Activated B cell treated with CpG ODN at 0.5 μM for 24 hours (primary cell): Measurements from ENCODE around the gene MGAT5. TPM values are rescaled to one million over a fixed set of nuclear protein-coding genes. Genes with fewer than 3 reads are reported as not detected.

ENCODE experiments used
- ATAC-seq: fragments of 200-7000 bp; cut with Tn5 transposase; one replicate; pipeline ENCODE4 v1.10.0; 2021; ENCODE audit warnings: low read depth, mild to moderate bottlenecking, moderate library complexity
- CTCF ChIA-PET: fragments of 350-600 bp; sonication (Branson Sonifier 250); formaldehyde crosslinking; loops from one replicate; lab custom pipeline; 2021; ENCODE audit warnings: antibody characterized with exemption; lab: Charles Lee
- POLR2A ChIA-PET: fragments of 350-600 bp; sonication (Branson Sonifier 250); formaldehyde crosslinking; loops from one replicate; lab custom pipeline; 2021; ENCODE audit warnings: antibody characterized with exemption; lab: Charles Lee
- DNase-seq: peaks from one replicate; pipeline ENCODE4 v3.0.0; 2022
- H3K27ac Mint-ChIP-seq: one replicate; pipeline ENCODE4 v1.8.0; 2020; ENCODE audit warnings: mixed read lengths
- H3K27me3 Mint-ChIP-seq: one replicate; pipeline ENCODE4 v1.8.0; 2021; ENCODE audit warnings: mixed read lengths
- H3K36me3 Mint-ChIP-seq: one replicate; pipeline ENCODE4 v1.8.0; 2021; ENCODE audit warnings: low read depth, mixed read lengths
- H3K4me1 Mint-ChIP-seq: one replicate; pipeline ENCODE4 v1.8.0; 2021; ENCODE audit warnings: mixed read lengths
- H3K4me3 Mint-ChIP-seq: one replicate; pipeline ENCODE4 v1.8.0; 2020; ENCODE audit warnings: mild to moderate bottlenecking, mixed read lengths
- H3K9me3 Mint-ChIP-seq: one replicate; pipeline ENCODE4 v1.8.0; 2020; ENCODE audit warnings: mixed read lengths
- CTCF ChIP-seq: fragments of 200-600 bp; IDR thresholded peaks from one replicate; pipeline ENCODE4 v1.8.0; 2022; ENCODE audit warnings: antibody characterized with exemption, mild to moderate bottlenecking
- intact Hi-C: fragments of 100-400 bp; cut with micrococcal nuclease; formaldehyde crosslinking; loops from one replicate; pipeline ENCODE4 v1.15.1; 2024
- total RNA-seq: library from RNA; stranded (reverse); gene quantifications from 2 replicates; pipeline ENCODE4 v1.2.3, GENCODE V29; 2022

The MGAT5 gene
- total RNA-seq, 1 donor from 2014 or later: 66.7 TPM

DNA sequence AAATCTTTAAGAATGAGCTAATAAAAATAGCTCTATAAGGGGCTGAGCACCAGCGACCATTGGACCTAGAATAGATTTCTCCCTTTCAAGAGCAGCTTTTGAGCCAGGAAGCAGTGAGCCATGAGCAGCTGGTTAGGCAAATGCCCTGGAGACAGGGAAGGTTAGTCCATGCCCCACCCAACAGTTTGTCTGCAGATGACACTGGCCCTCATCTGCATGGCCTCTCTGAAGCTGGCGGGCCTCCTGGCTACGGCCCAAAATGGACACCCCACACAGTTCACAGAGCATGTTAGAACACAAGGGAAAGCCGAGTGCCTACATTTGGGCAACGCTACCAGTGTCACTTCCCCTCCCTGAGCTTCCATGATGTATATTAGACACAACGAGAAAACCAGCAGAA is 201.1 kb downstream of the MGAT5 start:
- intact Hi-C loops: loop anchor here (10.0 kb wide), 1 partner anchor 1250 kb away; no protein-coding TSS in a partner anchor
- H3K4me3 Mint-ChIP-seq: no peak overlapping the region
- H3K27me3 Mint-ChIP-seq: no peaks in the 10 kb centered on the region
- peaks cover 45% of the 10 kb centered on the region for H3K36me3 Mint-ChIP-seq
- ChIA-PET CTCF (no interaction called here), POLR2A (no interaction called here)
- no peak for DNase-seq
- ATAC-seq: no peak
- no peaks in the 10 kb centered on the region for H3K9me3 Mint-ChIP-seq
- no peak overlapping the region for H3K27ac Mint-ChIP-seq
- TF ChIP-seq CTCF: no peak
- H3K4me1 Mint-ChIP-seq: no peaks in the 10 kb centered on the region

GRCh38 chr2:134455426-134455825 is 201.6 kb downstream of the MGAT5 start:
- ATAC-seq (no peak), DNase-seq (no peak)
- POLR2A ChIA-PET: interaction anchor here (0.6 kb wide), 1 partner anchor 34 kb away, joined by 3 read pairs; no protein-coding TSS in a partner anchor
- Mint-ChIP-seq H3K4me1 (peaks cover 1% of the 10 kb centered on the region), H3K27ac (no peak overlapping the region), H3K27me3 (no peaks in the 10 kb centered on the region), H3K36me3 (peaks cover 40% of the 10 kb centered on the region), H3K4me3 (no peak overlapping the region), H3K9me3 (no peaks in the 10 kb centered on the region)
- CTCF ChIA-PET: no interaction called here
- intact Hi-C loops: loop anchor here (10.0 kb wide), 1 partner anchor 1249 kb away; no protein-coding TSS in a partner anchor
- TF ChIP-seq CTCF: no peak

DNA sequence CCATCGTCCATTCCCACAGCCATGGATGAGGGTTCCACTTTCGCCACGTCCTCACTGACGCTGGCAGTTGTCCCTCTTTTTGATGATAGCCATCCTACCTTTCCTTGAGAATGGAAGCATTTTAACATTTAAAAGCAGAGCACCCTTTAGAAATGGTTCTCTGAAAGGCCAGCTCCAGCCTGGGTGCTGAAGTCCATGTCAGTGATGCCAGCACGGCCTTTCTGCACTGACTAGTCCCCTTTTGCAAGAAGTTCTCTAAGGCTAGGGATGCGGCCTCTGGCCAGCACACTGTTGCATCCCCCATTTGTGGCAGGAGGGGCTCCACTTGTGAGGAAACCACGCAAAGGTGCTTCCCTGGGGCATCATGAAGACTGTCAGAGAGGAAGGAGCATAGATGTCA is 203.5 kb downstream of the MGAT5 start:
- no peaks in the 10 kb centered on the region for H3K27me3 Mint-ChIP-seq
- DNase-seq: no peak
- peaks cover 6% of the 10 kb centered on the region for H3K4me1 Mint-ChIP-seq
- ATAC-seq: no peak
- no peaks in the 10 kb centered on the region for H3K9me3 Mint-ChIP-seq
- intact Hi-C loops: loop anchor here (10.0 kb wide), 1 partner anchor 1247 kb away; no protein-coding TSS in a partner anchor
- ChIA-PET POLR2A (no interaction called here), CTCF (no interaction called here)
- no peak overlapping the region for H3K4me3 Mint-ChIP-seq
- H3K27ac Mint-ChIP-seq: no peak overlapping the region
- peaks cover 26% of the 10 kb centered on the region for H3K36me3 Mint-ChIP-seq
- TF ChIP-seq CTCF: no peak

GRCh38 chr2:134457765-134458472 is 204.0 kb downstream of the MGAT5 start:
- no peak for TF ChIP-seq CTCF
- Mint-ChIP-seq H3K4me1 (peaks cover 6% of the 10 kb centered on the region), H3K27me3 (no peaks in the 10 kb centered on the region), H3K4me3 (no peak overlapping the region), H3K27ac (no peak overlapping the region), H3K36me3 (peaks cover 23% of the 10 kb centered on the region), H3K9me3 (no peaks in the 10 kb centered on the region)
- DNase-seq: no peak
- POLR2A ChIA-PET: no interaction called here
- intact Hi-C loops: loop anchor here (10.0 kb wide), 1 partner anchor 1247 kb away; no protein-coding TSS in a partner anchor
- no peak for ATAC-seq
- CTCF ChIA-PET: no interaction called here

- intact Hi-C loops: loop anchor here (10.0 kb wide), 1 partner anchor 1246 kb away; no protein-coding TSS in a partner anchor
- H3K36me3 Mint-ChIP-seq: peaks cover 20% of the 10 kb centered on the region
- ChIA-PET CTCF (no interaction called here), POLR2A (no interaction called here)
- no peak for ATAC-seq
- no peaks in the 10 kb centered on the region for H3K9me3 Mint-ChIP-seq
- no peak for DNase-seq
- peaks cover 6% of the 10 kb centered on the region for H3K4me1 Mint-ChIP-seq
- no peak overlapping the region for H3K27ac Mint-ChIP-seq
- H3K27me3 Mint-ChIP-seq: no peaks in the 10 kb centered on the region
- H3K4me3 Mint-ChIP-seq: no peak overlapping the region
- no peak for TF ChIP-seq CTCF
Observed at GRCh38 chr2:134458473-134458853, 204.6 kb downstream of the MGAT5 start.
